Measurements from ENCODE around the gene PROSER2.

PROSER2 gene

GRCh38 chr10:11822809-11823121 is 391 bp upstream of the PROSER2 start:
- no peak for DNase-seq (ENCODE audit: low read depth)
- peak overlapping the region; percentile 76 for H3K4me3 ChIP-seq (ENCODE audit: control insufficient read depth, low read depth, low read length)
- TF ChIP-seq CTCF (IDR thresholded peaks at IDR 0.05; ENCODE audit: control insufficient read depth, insufficient read depth, low read depth, low read length, missing control alignments): no peak

GRCh38 chr10:11823989-11824346 is 812 bp downstream of the PROSER2 start:
- peak overlapping the region; percentile 76 for H3K4me3 ChIP-seq (ENCODE audit: control insufficient read depth, low read depth, low read length)
- TF ChIP-seq CTCF (IDR thresholded peaks at IDR 0.05; ENCODE audit: control insufficient read depth, insufficient read depth, low read depth, low read length, missing control alignments): no peak
- DNase-seq (ENCODE audit: low read depth): no peak

- TF ChIP-seq CTCF (IDR thresholded peaks at IDR 0.05; ENCODE audit: control insufficient read depth, insufficient read depth, low read depth, low read length, missing control alignments): no peak
- no peak for DNase-seq (ENCODE audit: low read depth)
- no peak overlapping the region; the same call in 1 of the 2 replicates for H3K4me3 ChIP-seq (ENCODE audit: control insufficient read depth, low read depth, low read length)
These were observed 1.2 kb downstream of the PROSER2 start for GRCh38 chr10:11824376-11824775.

GRCh38 chr10:11824825-11825224 is 1.7 kb downstream of the PROSER2 start:
- H3K4me3 ChIP-seq (ENCODE audit: control insufficient read depth, low read depth, low read length): no peak overlapping the region
- DNase-seq (ENCODE audit: low read depth): no peak
- TF ChIP-seq CTCF (IDR thresholded peaks at IDR 0.05; ENCODE audit: control insufficient read depth, insufficient read depth, low read depth, low read length, missing control alignments): no peak

- no peak for TF ChIP-seq CTCF (IDR thresholded peaks at IDR 0.05; ENCODE audit: control insufficient read depth, insufficient read depth, low read depth, low read length, missing control alignments)
- H3K4me3 ChIP-seq (ENCODE audit: control insufficient read depth, low read depth, low read length): no peak overlapping the region
- DNase-seq (ENCODE audit: low read depth): no peak
These were observed 2.7 kb downstream of the PROSER2 start for GRCh38 chr10:11825796-11826414.

- no peak for TF ChIP-seq CTCF (IDR thresholded peaks at IDR 0.05; ENCODE audit: control insufficient read depth, insufficient read depth, low read depth, low read length, missing control alignments)
- DNase-seq (ENCODE audit: low read depth): no peak
- no peak overlapping the region for H3K4me3 ChIP-seq (ENCODE audit: control insufficient read depth, low read depth, low read length)
These were observed 3.9 kb downstream of the PROSER2 start for GRCh38 chr10:11827006-11827405.

- no peak overlapping the region for H3K4me3 ChIP-seq (ENCODE audit: control insufficient read depth, low read depth, low read length)
- DNase-seq (ENCODE audit: low read depth): no peak
- TF ChIP-seq CTCF (IDR thresholded peaks at IDR 0.05; ENCODE audit: control insufficient read depth, insufficient read depth, low read depth, low read length, missing control alignments): no peak
These were observed 4.3 kb downstream of the PROSER2 start for GRCh38 chr10:11827414-11827813.
